GM21423 (cell line): Measurements from ENCODE around the gene CHN1.

Experiments used
- ATAC-seq: cut with Tn5 transposase; IDR thresholded peaks from one replicate; pipeline ENCODE4 v1.9.1; 2021; ENCODE audit warnings: mild to moderate bottlenecking, moderate library complexity; ENCODE audit not compliant: unreplicated experiment

The CHN1 gene

GRCh38 chr2:175004980-175005732 lies at the start of gene CHN1:
Gene CHN1 (minus strand): TSS chr2:175005381. CDS start chr2:175004912, 469 bp downstream.
- peak; percentile 67 for ATAC-seq

DNA sequence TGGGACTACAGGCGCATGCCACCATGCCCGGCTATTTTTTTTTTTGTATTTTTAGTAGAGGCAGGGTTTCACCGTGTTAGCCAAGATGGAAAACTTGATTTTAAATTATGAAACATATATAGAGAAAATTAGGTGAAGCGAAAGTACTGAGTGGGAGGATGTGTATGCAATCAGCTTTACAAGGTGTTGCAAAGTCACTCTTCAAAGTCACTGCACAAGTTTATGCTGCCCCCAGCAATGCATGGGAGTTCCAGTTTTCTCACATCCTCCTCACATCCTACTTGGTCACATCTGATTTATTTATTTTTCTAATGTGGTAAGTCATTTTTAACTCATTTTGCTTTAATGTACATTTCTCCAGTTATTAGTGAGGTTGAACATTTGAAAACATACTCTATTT lies 49.2 kb upstream of the CHN1 start:
- no peak for ATAC-seq

GRCh38 chr2:175049661-175050060 lies 44.5 kb upstream of the CHN1 start:
- ATAC-seq, result no peak

- ATAC-seq, result no peak
Observed at GRCh38 chr2:175048275-175048674, 43.1 kb upstream of the CHN1 start.

DNA sequence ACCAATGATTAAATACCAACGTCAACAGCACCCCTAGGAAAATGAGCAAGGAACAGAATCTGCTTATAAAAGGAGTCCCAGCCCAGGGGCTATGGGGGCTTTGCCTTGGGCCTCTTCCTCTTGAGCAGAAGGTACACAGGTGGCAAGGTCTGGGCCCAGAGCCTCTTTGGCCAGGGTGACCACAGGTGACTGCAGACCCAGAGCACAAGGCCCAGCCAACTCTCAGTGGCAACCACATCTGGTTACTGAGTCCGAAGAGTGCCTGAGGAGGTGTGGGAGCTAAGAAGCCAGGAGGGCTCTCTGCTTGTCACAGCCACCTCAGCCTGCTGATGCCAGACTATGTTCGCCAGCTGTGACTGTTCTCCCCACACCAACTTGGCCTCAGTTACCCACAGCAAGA lies 34.3 kb upstream of the CHN1 start:
- ATAC-seq, result no peak

DNA sequence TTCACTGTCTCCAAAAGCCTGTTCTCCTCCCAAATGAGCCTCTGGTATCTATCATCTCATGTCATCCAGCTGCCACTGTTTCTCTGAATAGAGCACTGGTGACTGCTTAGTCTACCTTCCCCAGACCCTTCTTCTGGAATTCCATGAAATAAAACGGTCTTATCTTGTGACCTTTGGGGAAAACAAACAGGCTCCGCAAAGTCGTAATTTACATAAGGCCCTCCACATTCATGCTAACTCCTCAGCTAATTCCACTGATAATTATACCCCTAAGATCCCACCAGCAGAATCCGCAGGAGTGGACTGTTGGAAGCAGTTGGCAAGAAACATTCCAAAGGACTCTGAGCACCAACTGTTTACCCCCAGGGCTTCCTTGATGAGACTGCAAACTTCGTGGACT lies 33.9 kb upstream of the CHN1 start:
- no peak for ATAC-seq

DNA sequence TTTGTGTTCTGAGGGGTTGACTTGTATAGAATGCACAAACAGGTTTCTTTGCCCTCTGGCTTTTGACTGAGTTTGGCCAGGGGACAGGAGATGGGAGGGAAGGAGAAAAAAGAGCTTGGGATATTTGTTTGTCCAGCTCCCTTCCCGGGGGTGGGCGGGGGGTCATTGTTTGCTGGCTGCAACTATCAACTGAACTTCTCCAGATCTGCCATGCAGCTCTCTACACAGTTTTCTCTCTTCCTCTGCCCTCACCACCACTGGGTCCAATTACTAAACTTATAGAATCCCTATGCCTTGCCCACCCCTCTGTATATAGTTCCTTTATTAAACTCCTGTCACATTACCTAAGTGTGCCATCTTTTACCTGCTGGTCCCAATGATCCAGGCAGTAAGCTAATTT lies 32.8 kb upstream of the CHN1 start:
- ATAC-seq, result no peak

DNA sequence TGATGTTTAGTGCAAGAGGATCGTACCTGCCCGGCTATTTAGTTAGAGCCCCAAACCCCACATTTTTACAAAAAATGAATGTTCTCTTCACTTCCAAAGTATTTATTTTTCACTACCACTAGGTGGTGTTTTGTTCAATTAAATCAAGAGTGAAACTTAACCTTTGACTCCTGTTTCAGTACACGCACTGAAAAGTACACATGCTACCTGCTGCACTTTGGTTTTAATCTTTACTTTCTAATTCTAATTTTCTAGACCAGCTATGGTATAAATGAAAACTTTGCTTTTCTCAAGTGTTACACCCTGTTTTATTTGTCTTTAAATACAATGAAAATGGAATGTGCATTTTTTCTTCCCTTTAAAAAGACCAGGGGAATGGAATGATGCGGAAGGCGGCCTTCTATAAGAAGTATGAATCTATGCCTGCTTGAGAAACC lies 31.4 kb upstream of the CHN1 start:
- ATAC-seq, result no peak

GRCh38 chr2:175035806-175036205 lies 30.6 kb upstream of the CHN1 start:
- no peak for ATAC-seq

DNA sequence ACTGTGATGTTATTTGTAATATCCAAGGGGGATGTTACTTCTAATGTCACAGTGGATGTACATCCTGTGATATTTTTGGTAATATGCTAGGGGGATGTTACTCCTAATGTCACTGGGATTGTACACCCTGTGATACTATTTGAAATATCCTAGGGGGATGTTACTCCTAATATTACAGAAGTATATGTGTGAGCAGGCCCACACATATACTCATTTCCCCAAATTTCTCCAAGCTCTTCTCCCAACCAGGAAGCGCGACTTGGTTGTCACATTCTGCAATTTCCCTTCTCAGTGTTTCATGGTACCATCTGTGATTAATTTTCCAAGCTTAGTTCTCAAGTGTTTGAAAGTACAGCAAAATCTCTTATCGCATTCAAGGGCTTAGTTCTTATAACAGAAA lies 29.5 kb upstream of the CHN1 start:
- no peak for ATAC-seq

GRCh38 chr2:175030380-175031271 lies 25.4 kb upstream of the CHN1 start:
- no peak for ATAC-seq

GRCh38 chr2:175027755-175028154 lies 22.6 kb upstream of the CHN1 start:
- ATAC-seq, result no peak

DNA sequence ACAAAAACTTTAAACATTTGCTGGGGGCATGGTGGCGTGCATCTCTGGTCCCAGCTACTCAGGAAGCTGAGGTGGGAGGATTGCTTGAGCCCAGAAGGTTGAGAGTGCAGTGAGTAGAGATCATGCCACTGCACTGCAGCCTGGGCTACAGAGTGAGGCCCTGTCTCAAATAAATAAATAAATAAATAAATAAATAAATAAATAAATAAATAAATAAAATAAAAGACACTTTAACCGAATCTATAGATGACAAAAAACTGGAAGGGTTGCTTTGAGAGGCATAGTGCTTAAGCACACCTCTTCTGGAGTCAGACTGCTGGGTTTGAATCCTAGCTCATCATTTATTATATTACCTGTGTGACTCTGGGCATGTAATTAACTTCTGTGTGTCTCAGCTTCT lies 21.2 kb upstream of the CHN1 start:
- no peak for ATAC-seq

DNA sequence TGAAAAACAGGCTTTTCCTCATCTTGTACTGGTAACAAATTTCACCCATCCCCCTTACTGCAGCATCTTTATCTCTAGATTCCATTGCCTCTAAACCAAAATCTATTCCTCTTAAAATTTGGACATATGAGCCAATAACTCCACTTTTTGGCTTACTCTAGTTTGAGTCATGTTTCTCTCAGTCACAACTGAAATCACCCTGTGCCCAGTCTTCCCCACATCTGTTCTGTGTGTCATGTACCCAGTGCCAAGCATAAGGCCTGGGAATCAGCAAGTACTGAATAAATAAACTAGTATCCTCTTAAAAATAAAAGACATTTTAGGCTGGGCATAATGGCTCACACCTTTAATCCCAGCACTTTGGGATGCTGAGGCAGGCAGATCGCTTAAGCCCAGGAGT lies 20.8 kb upstream of the CHN1 start:
- ATAC-seq, result no peak

DNA sequence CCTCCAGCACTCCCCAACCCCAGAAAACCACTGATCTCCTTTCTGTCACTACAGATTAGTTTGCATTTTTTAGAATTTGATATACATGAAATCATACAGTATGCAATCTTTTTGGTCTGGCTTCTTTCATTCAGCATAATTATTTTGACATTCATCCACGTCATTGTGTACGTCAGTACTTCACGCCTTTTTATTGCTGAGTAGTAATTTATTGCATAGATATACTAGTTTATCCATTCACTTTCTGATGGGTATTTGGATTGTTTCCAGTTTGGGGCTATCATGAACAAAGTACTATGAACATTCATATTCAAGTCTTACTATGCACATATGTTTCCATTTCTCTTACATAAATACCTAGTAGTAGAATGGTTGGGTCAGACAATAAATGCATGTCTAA lies 20.1 kb upstream of the CHN1 start:
- no peak for ATAC-seq

- ATAC-seq, result no peak
Observed at GRCh38 chr2:175022923-175023322, 17.7 kb upstream of the CHN1 start.

GRCh38 chr2:175019566-175020327 lies 14.6 kb upstream of the CHN1 start:
- no peak for ATAC-seq

- ATAC-seq, result no peak
Observed at GRCh38 chr2:175017618-175018414, 12.6 kb upstream of the CHN1 start.

DNA sequence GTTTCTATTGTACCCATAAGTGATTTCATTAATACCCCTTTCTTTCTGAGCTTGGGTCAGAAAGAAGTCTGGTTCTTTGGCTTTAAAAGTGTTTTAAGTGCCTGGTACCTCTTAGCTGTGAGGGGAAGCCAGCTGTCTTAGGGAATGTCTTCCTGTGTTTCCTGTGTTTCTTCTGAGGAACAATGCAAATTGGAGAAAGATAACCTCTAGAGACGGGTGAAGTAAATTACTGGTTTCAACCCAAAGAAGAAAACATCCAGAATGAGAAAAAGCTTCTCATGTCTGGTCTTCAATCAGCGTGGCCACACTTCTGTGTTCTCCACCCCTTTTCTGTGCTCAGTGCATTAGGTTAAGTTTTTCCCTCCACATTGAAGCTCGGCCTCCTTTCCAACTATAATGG lies 10.2 kb upstream of the CHN1 start:
- ATAC-seq, result no peak

DNA sequence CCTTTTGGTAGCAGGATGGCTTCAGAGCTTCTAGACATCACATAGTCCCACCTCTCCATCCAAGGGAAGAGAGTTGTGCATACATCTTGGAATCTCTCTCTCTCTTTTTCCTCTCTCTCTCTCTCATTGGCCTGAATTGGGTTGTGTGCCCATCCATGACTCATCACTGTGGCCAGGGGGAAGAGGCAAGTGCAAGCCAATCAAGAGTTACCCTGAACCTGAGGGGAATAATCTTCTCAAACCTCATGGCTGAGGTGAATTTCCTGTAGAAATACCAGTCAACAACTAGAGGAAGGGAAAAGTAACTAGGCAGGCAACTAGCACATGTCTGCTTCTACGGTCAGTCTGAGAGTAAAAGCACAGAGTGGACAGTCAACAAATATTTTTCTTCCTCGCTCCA lies 7.3 kb upstream of the CHN1 start:
- ATAC-seq, result no peak

- no peak for ATAC-seq
Observed at GRCh38 chr2:175011505-175011904, 6.3 kb upstream of the CHN1 start.
